SK-N-SH treated with all-trans-retinoic acid at 6 μM for 48 hours (cell line): ENCODE measurements around the gene MAP2.

Source experiments
- ARNTL ChIP-seq: fragments of 450-650 bp; formaldehyde crosslinking; IDR thresholded peaks from 2 replicates; pipeline ENCODE4 v1.5.0; 2020; ENCODE audit warnings: low read depth, mild to moderate bottlenecking, moderate library complexity, borderline replicate concordance
- BACH2 ChIP-seq: fragments of 250-450 bp; sonication (Bioruptor Pico); IDR thresholded peaks from 2 replicates; pipeline ENCODE4 v1.9.0; 2021; ENCODE audit warnings: mild to moderate bottlenecking, borderline replicate concordance
- CREB5 ChIP-seq: fragments of 250-450 bp; sonication (Bioruptor Pico); IDR thresholded peaks from 2 replicates; pipeline ENCODE4 v1.5.1; 2020; ENCODE audit warnings: low read depth, mild to moderate bottlenecking, moderate library complexity
- CSRNP3 ChIP-seq: fragments of 250-450 bp; sonication (Bioruptor Pico); IDR thresholded peaks from 2 replicates; pipeline ENCODE4 v1.5.1; 2021; ENCODE audit warnings: mild to moderate bottlenecking, moderate library complexity
- PATZ1 ChIP-seq: fragments of 250-450 bp; sonication (Bioruptor Pico); IDR thresholded peaks from 2 replicates; pipeline ENCODE4 v1.8.0; 2020; ENCODE audit warnings: mild to moderate bottlenecking, moderate library complexity, borderline replicate concordance
- PPARA ChIP-seq: fragments of 250-450 bp; sonication (Bioruptor Pico); IDR thresholded peaks from 2 replicates; pipeline ENCODE4 v1.5.0; 2020; ENCODE audit warnings: mild to moderate bottlenecking, borderline replicate concordance
- RARB ChIP-seq: fragments of 250-450 bp; sonication (Bioruptor Pico); IDR thresholded peaks from 2 replicates; pipeline ENCODE4 v1.8.0; 2021; ENCODE audit warnings: mild to moderate bottlenecking, moderate library complexity
- TCF4 ChIP-seq: fragments of 250-450 bp; sonication (Bioruptor Pico); IDR thresholded peaks from 2 replicates; pipeline ENCODE4 v1.8.0; 2021; ENCODE audit warnings: mild to moderate bottlenecking, moderate library complexity, borderline replicate concordance
- ZNF565 ChIP-seq: fragments of 450-650 bp; formaldehyde crosslinking; conservative IDR thresholded peaks from 2 replicates; pipeline ENCODE4 v1.5.0; 2020; ENCODE audit warnings: low read depth, mild to moderate bottlenecking, moderate library complexity

GRCh38 chr2:209468846-209469245 is 45.0 kb downstream of the MAP2 start:
- TF ChIP-seq CSRNP3 (no peak), PPARA (no peak), ARNTL (no peak), CREB5 (CRISPR knock-in tag) (no peak), PATZ1 (CRISPR knock-in tag) (no peak), TCF4 (CRISPR knock-in tag) (no peak), BACH2 (no peak), ZNF565 (CRISPR knock-in tag) (no peak), RARB (CRISPR knock-in tag) (no peak)
